Mesendoderm (in vitro differentiated cells): ENCODE measurements around the gene FGG.

ENCODE experiments used
- DNase-seq: peaks from one replicate; pipeline ENCODE4 v3.0.0; 2013
- H2AK5ac ChIP-seq: 2 replicates; pipeline ENCODE4 v1.6.1; 2013; ENCODE audit warnings: low read length, inconsistent platforms
- H2BK120ac ChIP-seq: 2 replicates; pipeline ENCODE4 v1.6.1; 2013; ENCODE audit warnings: low read depth, mild to moderate bottlenecking, low read length, moderate library complexity, mixed read lengths
- H2BK15ac ChIP-seq: replicated peaks from 2 replicates; pipeline ENCODE4 v1.6.1; 2013; ENCODE audit warnings: low read depth, mild to moderate bottlenecking, moderate library complexity
- H2BK5ac ChIP-seq: 2 replicates; pipeline ENCODE4 v1.6.1; 2013; ENCODE audit warnings: low read length, inconsistent platforms
- H3K18ac ChIP-seq: 2 replicates; pipeline ENCODE4 v1.6.1; 2013; ENCODE audit warnings: mild to moderate bottlenecking, low read length, mixed read lengths
- H3K23ac ChIP-seq: one replicate; pipeline ENCODE4 v1.6.1; 2013; ENCODE audit warnings: low read length
- H3K27ac ChIP-seq: 2 replicates; pipeline ENCODE4 v1.5.1; 2013; ENCODE audit warnings: low read depth, mild to moderate bottlenecking, inconsistent platforms, low read length, moderate library complexity
- H3K27me3 ChIP-seq: 2 replicates; pipeline ENCODE4 v1.6.1; 2013; ENCODE audit warnings: low read length, control low read depth, mild to moderate bottlenecking, inconsistent platforms; ENCODE audit not compliant: insufficient read depth, poor library complexity
- H3K36me3 ChIP-seq: 2 replicates; pipeline ENCODE4 v1.6.1; 2013; ENCODE audit warnings: low read length, inconsistent platforms; ENCODE audit not compliant: control insufficient read depth, insufficient read depth
- H3K4ac ChIP-seq: one replicate; pipeline ENCODE4 v1.6.1; 2013; ENCODE audit warnings: low read depth, mild to moderate bottlenecking, low read length, moderate library complexity
- H3K4me1 ChIP-seq: 2 replicates; pipeline ENCODE4 v1.6.1; 2013; ENCODE audit warnings: low read depth, low read length, inconsistent platforms; ENCODE audit not compliant: control insufficient read depth
- H3K4me2 ChIP-seq: 2 replicates; pipeline ENCODE4 v1.6.1; 2013; ENCODE audit warnings: low read length
- H3K4me3 ChIP-seq: 2 replicates; pipeline ENCODE4 v1.5.1; 2013; ENCODE audit warnings: mild to moderate bottlenecking, low read length
- H3K56ac ChIP-seq: one replicate; pipeline ENCODE4 v1.6.1; 2013; ENCODE audit warnings: low read length
- H3K79me1 ChIP-seq: 2 replicates; pipeline ENCODE4 v1.6.1; 2013; ENCODE audit warnings: low read length, inconsistent platforms
- H3K79me2 ChIP-seq: 2 replicates; pipeline ENCODE4 v1.6.1; 2013; ENCODE audit warnings: mild to moderate bottlenecking, low read length; ENCODE audit not compliant: control insufficient read depth, insufficient read depth
- H3K9ac ChIP-seq: 2 replicates; pipeline ENCODE4 v1.6.1; 2013; ENCODE audit warnings: low read length, inconsistent platforms
- H4K5ac ChIP-seq: one replicate; pipeline ENCODE4 v1.6.1; 2013; ENCODE audit warnings: low read length
- H4K8ac ChIP-seq: one replicate; pipeline ENCODE4 v1.6.1; 2013; ENCODE audit warnings: low read depth, mild to moderate bottlenecking, control low read depth, low read length, moderate library complexity
- WGBS: extraction: QIAGEN DNeasy Blood & Tissue Kit; methylation state at CpG from one replicate; pipeline ENCODE4 v1.1.7; 2013; ENCODE audit warnings: low lambda C conversion rate, missing lambda C conversion rate; ENCODE audit not compliant: insufficient coverage; ENCODE audit errors: extremely low coverage; 5-methylcytosine and 5-hydroxymethylcytosine counted together

The FGG gene

GRCh38 chr4:154579927-154580326 is 32.5 kb downstream of the FGG start:
- Histone ChIP-seq H4K8ac (no peak overlapping the region), H3K4me2 (no peak overlapping the region), H3K23ac (no peak overlapping the region), H3K79me1 (no peaks in the 10 kb centered on the region), H3K4ac (no peak overlapping the region), H3K36me3 (no peaks in the 10 kb centered on the region), H3K56ac (no peak overlapping the region), H3K27ac (no peak overlapping the region), H3K9ac (no peak overlapping the region), H2BK120ac (no peak overlapping the region), H3K79me2 (no peaks in the 10 kb centered on the region), H3K4me3 (no peak overlapping the region), H3K27me3 (no peaks in the 10 kb centered on the region), H2AK5ac (no peak overlapping the region), H2BK15ac (no peak overlapping the region), H3K18ac (no peak overlapping the region), H4K5ac (no peak overlapping the region), H2BK5ac (no peak overlapping the region), H3K4me1 (no peaks in the 10 kb centered on the region)
- DNase-seq: no peak

- Histone ChIP-seq H2BK15ac (no peak overlapping the region), H3K27ac (no peak overlapping the region), H2BK120ac (no peak overlapping the region), H2AK5ac (no peak overlapping the region), H3K4me2 (no peak overlapping the region), H2BK5ac (no peak overlapping the region), H4K5ac (no peak overlapping the region), H3K56ac (no peak overlapping the region), H3K18ac (no peak overlapping the region), H3K4me1 (no peaks in the 10 kb centered on the region), H3K27me3 (no peaks in the 10 kb centered on the region), H3K4ac (no peak overlapping the region), H3K36me3 (no peaks in the 10 kb centered on the region), H3K9ac (no peak overlapping the region), H4K8ac (no peak overlapping the region), H3K23ac (no peak overlapping the region), H3K79me1 (no peaks in the 10 kb centered on the region), H3K4me3 (no peak overlapping the region), H3K79me2 (no peaks in the 10 kb centered on the region)
- WGBS: no CpG with 5 or more reads among the region's 1 CpG
- DNase-seq: no peak
Measured at GRCh38 chr4:154578919-154579318, 33.5 kb downstream of the FGG start.

GRCh38 chr4:154577324-154577723 is 35.1 kb downstream of the FGG start:
- H3K4ac ChIP-seq: no peak overlapping the region
- WGBS: no CpG with 5 or more reads among the region's 2 CpGs
- no peak overlapping the region for H4K5ac ChIP-seq
- H3K4me3 ChIP-seq: no peak overlapping the region
- H3K27ac ChIP-seq: no peak overlapping the region
- no peak overlapping the region for H3K56ac ChIP-seq
- H3K27me3 ChIP-seq: no peaks in the 10 kb centered on the region
- no peak for DNase-seq
- no peak overlapping the region for H2BK120ac ChIP-seq
- no peak overlapping the region for H3K9ac ChIP-seq
- H3K36me3 ChIP-seq: no peaks in the 10 kb centered on the region
- H3K18ac ChIP-seq: no peak overlapping the region
- H4K8ac ChIP-seq: no peak overlapping the region
- no peaks in the 10 kb centered on the region for H3K79me1 ChIP-seq
- H3K4me2 ChIP-seq: no peak overlapping the region
- H2BK5ac ChIP-seq: no peak overlapping the region
- H3K79me2 ChIP-seq: no peaks in the 10 kb centered on the region
- H2BK15ac ChIP-seq: no peak overlapping the region
- no peaks in the 10 kb centered on the region for H3K4me1 ChIP-seq
- no peak overlapping the region for H2AK5ac ChIP-seq
- no peak overlapping the region for H3K23ac ChIP-seq

- H3K27ac ChIP-seq: no peak overlapping the region
- H2BK5ac ChIP-seq: no peak overlapping the region
- H3K9ac ChIP-seq: no peak overlapping the region
- H3K36me3 ChIP-seq: no peaks in the 10 kb centered on the region
- H3K23ac ChIP-seq: no peak overlapping the region
- H4K8ac ChIP-seq: no peak overlapping the region
- no peak overlapping the region for H3K4ac ChIP-seq
- no peaks in the 10 kb centered on the region for H3K79me2 ChIP-seq
- no peak overlapping the region for H4K5ac ChIP-seq
- H2BK15ac ChIP-seq: no peak overlapping the region
- no peak overlapping the region for H2BK120ac ChIP-seq
- no peaks in the 10 kb centered on the region for H3K4me1 ChIP-seq
- H2AK5ac ChIP-seq: no peak overlapping the region
- no peak overlapping the region for H3K4me3 ChIP-seq
- no peaks in the 10 kb centered on the region for H3K79me1 ChIP-seq
- no peak for DNase-seq
- no peak overlapping the region for H3K18ac ChIP-seq
- no peak overlapping the region for H3K56ac ChIP-seq
- H3K4me2 ChIP-seq: no peak overlapping the region
- no CpG with 5 or more reads among the region's 3 CpGs for WGBS
- H3K27me3 ChIP-seq: no peaks in the 10 kb centered on the region
Measured at GRCh38 chr4:154574311-154574710, 38.1 kb downstream of the FGG start.

GRCh38 chr4:154573190-154573870 is 39.1 kb downstream of the FGG start:
- Histone ChIP-seq H3K4me2 (no peak overlapping the region), H3K4ac (no peak overlapping the region), H3K79me1 (no peaks in the 10 kb centered on the region), H3K79me2 (no peaks in the 10 kb centered on the region), H3K4me3 (no peak overlapping the region), H3K23ac (no peak overlapping the region), H3K27me3 (no peaks in the 10 kb centered on the region), H3K56ac (no peak overlapping the region), H2BK15ac (no peak overlapping the region), H2BK5ac (no peak overlapping the region), H3K36me3 (no peaks in the 10 kb centered on the region), H4K8ac (no peak overlapping the region), H2AK5ac (no peak overlapping the region), H3K9ac (no peak overlapping the region), H3K27ac (no peak overlapping the region), H2BK120ac (no peak overlapping the region), H3K18ac (no peak overlapping the region), H4K5ac (no peak overlapping the region), H3K4me1 (no peaks in the 10 kb centered on the region)
- DNase-seq: no peak
- WGBS: no CpG with 5 or more reads among the region's 5 CpGs

GRCh38 chr4:154569584-154569983 is 42.9 kb downstream of the FGG start:
- no peaks in the 10 kb centered on the region for H3K36me3 ChIP-seq
- H3K4me2 ChIP-seq: no peak overlapping the region

More at GRCh38 chr4:154569584-154569983, 42.9 kb downstream of the FGG start:
- Histone ChIP-seq H2BK120ac (no peak overlapping the region), H2BK5ac (no peak overlapping the region), H3K79me2 (no peaks in the 10 kb centered on the region), H3K4ac (no peak overlapping the region), H3K27ac (no peak overlapping the region), H3K79me1 (no peaks in the 10 kb centered on the region), H3K56ac (no peak overlapping the region), H3K18ac (no peak overlapping the region), H3K4me1 (no peaks in the 10 kb centered on the region), H3K9ac (no peak overlapping the region), H3K4me3 (no peak overlapping the region), H3K23ac (no peak overlapping the region), H4K8ac (no peak overlapping the region), H2AK5ac (no peak overlapping the region), H2BK15ac (no peak overlapping the region), H3K27me3 (no peaks in the 10 kb centered on the region), H4K5ac (no peak overlapping the region)
- DNase-seq: no peak
- WGBS: no CpG with 5 or more reads among the region's 5 CpGs
